ENCODE results near the gene SERTAD2. TPM values are rescaled to one million over a fixed set of nuclear protein-coding genes. Genes with fewer than 3 reads are reported as not detected.

Gene SERTAD2
- total and polyA plus RNA-seq, 5 experiments from 2014 or later = 5.5 to 34.5 (median 9.2) TPM

DNA sequence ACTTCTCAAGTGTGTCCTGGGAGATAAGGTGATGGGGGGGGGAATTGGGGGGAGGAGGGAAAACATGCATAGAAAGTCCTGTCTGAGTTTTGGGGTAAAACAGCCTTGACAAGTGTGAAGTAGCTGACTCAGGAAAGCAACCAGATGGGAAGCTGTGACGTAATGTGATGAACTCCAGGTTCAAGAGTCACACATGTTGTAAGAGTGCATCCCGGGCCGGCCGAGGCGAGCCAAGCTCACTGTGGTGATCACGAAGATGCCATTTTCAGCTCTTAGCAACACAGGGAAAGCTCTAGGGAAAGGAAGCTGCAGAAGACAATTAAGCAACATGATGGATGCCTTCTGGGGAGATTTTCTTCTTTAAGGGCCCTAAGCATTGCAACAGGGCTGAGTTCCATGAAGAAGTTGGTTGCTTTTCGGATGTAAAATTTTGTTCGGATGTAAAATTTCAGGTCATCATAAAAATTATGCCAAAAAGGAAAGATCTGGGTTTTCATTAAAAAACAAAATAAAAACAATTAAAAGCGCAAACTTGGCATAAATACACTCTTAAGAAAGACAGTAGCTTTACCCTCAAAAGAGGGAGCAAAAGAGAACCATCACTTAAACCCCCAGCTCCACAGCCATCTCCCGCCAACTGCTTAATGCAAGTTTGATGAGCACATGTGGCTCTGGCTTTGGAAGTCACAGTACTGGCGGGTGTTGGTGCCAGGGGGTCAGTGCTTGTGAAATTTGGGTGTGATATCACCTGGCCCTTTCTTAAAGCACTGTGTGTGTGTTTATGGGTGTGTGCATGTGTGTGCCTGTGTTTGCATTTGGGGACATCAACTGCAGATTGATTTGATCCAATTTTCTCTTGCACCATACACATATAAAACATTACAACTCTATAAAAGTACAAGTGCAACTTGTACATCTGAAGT lies 19.1 kb downstream of the SERTAD2 start:
- DNase-seq (no peak), ATAC-seq (no peak)
- H3K27me3 Mint-ChIP-seq = no peaks in the 10 kb centered on the region
- peaks cover 7 to 51% (median 18%) of the 10 kb centered on the region in 3 donors for H3K36me3 Mint-ChIP-seq
- H3K4me3 Mint-ChIP-seq = no peak overlapping the region
- POLR2A ChIA-PET = interaction anchor here (0.6 to 2.8 kb wide), 3 partner anchors 9 to 440 kb away, joined by 3 to 13 read pairs (median 3); no protein-coding TSS in a partner anchor
- H3K4me1 Mint-ChIP-seq = peaks cover 35 to 57% (median 51%) of the 10 kb centered on the region in 4 donors
- peak overlapping the region in 3 of 10 donors; percentile 25 to 89 (median 54) for H3K27ac Mint-ChIP-seq
- no peaks in the 10 kb centered on the region for H3K9me3 Mint-ChIP-seq

DNA sequence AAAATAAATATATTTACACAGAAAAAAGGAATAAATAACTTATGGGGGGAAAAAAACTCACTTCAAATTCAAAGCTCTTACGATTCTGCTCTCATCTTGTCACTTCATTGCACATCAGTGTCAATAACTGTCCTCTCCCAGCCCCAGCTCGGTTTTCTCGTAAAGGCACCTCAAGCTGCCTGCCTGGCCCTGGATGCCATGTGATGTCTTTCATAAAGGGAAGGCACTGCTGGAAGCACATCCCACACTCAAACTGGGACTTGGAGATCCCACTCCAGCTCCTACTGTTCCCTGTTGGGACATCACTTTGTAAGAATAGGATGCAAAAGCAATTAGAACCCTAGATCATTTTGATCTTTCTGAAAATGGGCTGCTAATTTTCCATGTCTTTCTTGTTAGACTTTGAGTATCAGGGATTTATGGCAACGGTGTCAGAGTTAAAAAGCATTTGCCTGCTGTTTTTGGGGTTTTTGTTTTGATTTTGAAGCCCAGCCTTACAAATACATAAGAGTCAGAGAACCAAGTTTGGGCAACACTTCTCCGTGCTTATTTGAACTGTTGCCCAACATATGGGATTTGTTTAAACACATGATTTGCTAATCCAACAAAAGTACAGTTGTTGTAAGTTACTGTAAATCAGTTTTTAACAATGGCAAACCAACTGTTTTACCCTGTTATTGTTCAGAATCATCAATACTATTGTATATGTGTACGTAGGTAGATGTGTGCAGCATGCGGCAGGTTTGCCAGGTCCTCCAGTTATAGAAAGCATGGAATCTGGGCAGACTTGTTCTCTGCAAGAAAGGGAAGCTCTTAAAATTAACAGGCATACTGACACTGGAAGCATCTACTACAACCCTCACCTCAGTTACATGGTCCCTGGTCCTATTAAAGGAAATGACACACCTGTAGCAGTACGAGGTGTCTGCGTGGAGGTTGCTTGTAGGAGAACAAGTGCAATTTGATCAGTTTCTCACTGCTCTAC lies 20.6 kb downstream of the SERTAD2 start:
- POLR2A ChIA-PET = interaction anchor here (0.6 to 2.8 kb wide), 5 partner anchors 9 to 223 kb away, joined by 4 to 13 read pairs (median 6); no protein-coding TSS in a partner anchor
- DNase-seq = no peak

DNA sequence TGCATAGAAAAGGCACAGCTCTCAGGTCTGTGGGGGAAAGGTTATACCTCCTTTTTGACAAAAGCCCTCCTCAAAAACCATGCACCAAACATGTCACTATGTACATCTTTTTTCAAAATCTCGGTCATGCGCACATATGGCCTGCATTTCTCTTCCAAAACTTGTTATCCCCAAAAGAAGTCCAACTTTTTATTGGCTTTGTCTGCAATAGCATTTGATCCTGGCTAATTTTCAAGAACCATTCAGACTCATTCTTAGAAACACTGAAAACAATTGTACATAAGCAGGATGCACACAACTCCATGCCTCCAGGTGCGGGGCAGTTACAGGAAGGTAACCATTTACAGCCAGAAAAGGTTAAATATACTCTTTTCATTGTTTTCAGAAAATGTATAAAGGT lies 21.9 kb downstream of the SERTAD2 start:
- H3K4me1 Mint-ChIP-seq = peaks cover 24 to 40% (median 27%) of the 10 kb centered on the region in 4 donors

More for the DNA sequence above, 20.6 kb downstream of the SERTAD2 start:
- Mint-ChIP-seq H3K27ac (peak overlapping the region in 2 of 10 donors; percentile 55 to 60), H3K36me3 (peaks cover 7 to 51% (median 18%) of the 10 kb centered on the region in 3 donors), H3K4me3 (no peak overlapping the region), H3K27me3 (no peaks in the 10 kb centered on the region), H3K9me3 (no peaks in the 10 kb centered on the region), H3K4me1 (peaks cover 34 to 54% (median 40%) of the 10 kb centered on the region in 4 donors)
- no peak for ATAC-seq

DNA sequence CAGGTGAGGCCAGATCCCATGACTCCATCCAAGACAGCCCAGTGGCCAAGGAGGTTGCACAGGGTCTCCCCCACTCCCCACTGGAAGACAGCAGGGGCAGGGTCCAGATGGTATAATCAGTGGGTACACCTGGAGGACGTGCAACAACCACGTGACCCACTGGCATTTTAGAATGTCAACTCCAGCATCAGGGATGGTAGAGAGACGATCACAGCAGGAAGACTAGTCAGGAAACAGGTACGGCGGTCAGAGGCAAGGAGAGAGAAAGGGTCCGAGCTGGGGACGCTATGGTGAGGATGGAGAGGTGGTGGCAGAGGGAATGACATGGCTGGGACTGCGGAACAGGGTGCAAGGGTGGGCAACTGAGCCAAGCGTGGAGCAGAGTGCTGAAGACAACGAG lies 23.0 kb downstream of the SERTAD2 start:
- ATAC-seq (no peak), DNase-seq (no peak)
- H3K9me3 Mint-ChIP-seq = no peaks in the 10 kb centered on the region
- H3K36me3 Mint-ChIP-seq = peaks cover 3 to 42% (median 12%) of the 10 kb centered on the region in 3 donors
- no peaks in the 10 kb centered on the region for H3K27me3 Mint-ChIP-seq
- POLR2A ChIA-PET = interaction anchor here (1.5 kb wide), 1 partner anchor 13 kb away, joined by 3 read pairs; no protein-coding TSS in a partner anchor
- H3K4me1 Mint-ChIP-seq = peaks cover 17 to 30% (median 21%) of the 10 kb centered on the region in 4 donors
- peak overlapping the region in 1 of 10 donors; percentile 9 for H3K4me3 Mint-ChIP-seq
- H3K27ac Mint-ChIP-seq = peak overlapping the region in 3 of 10 donors; percentile 49 to 88 (median 56)

More for the DNA sequence above, 21.9 kb downstream of the SERTAD2 start:
- no peaks in the 10 kb centered on the region for H3K27me3 Mint-ChIP-seq
- DNase-seq (no peak), ATAC-seq (no peak)
- H3K27ac Mint-ChIP-seq = peak overlapping the region in 3 of 10 donors; percentile 13 to 24 (median 19)
- POLR2A ChIA-PET = interaction anchor here (0.9 to 1.5 kb wide), 2 partner anchors 14 to 23 kb away, joined by 3 to 9 read pairs; no protein-coding TSS in a partner anchor
- H3K4me3 Mint-ChIP-seq = no peak overlapping the region
- H3K9me3 Mint-ChIP-seq = no peaks in the 10 kb centered on the region
- H3K36me3 Mint-ChIP-seq = peaks cover 7 to 51% (median 18%) of the 10 kb centered on the region in 3 donors

DNA sequence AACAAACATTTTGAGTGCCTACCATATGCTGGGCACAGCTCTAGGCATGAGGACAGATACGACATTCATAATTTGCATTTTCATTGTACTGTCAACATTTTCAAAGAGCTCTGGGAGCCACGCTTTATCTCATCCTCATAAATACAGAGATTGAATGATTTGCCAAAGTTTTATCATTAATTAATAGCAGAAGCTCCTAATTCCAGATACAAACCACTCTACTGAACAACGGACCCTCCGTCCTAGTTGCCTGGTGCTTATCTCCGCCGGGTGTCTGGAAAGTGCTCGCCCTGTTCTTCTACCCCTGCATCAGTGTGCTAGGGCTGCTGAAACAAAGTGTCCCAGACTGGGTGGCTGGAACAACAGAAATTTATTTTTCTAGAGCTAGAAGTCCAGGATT lies 23.8 kb downstream of the SERTAD2 start:
- no peak for DNase-seq
- H3K4me1 Mint-ChIP-seq = peaks cover 14 to 26% (median 17%) of the 10 kb centered on the region in 4 donors
- H3K36me3 Mint-ChIP-seq = peaks cover 0 to 34% (median 9%) of the 10 kb centered on the region in 3 donors
- H3K4me3 Mint-ChIP-seq = no peak overlapping the region
- H3K27me3 Mint-ChIP-seq = no peaks in the 10 kb centered on the region
- POLR2A ChIA-PET = interaction anchor here (1.9 kb wide), 1 partner anchor 13 kb away, joined by 5 read pairs; no protein-coding TSS in a partner anchor
- no peak for ATAC-seq
- peak overlapping the region in 2 of 10 donors; percentile 39 to 50 for H3K27ac Mint-ChIP-seq
- no peaks in the 10 kb centered on the region for H3K9me3 Mint-ChIP-seq

DNA sequence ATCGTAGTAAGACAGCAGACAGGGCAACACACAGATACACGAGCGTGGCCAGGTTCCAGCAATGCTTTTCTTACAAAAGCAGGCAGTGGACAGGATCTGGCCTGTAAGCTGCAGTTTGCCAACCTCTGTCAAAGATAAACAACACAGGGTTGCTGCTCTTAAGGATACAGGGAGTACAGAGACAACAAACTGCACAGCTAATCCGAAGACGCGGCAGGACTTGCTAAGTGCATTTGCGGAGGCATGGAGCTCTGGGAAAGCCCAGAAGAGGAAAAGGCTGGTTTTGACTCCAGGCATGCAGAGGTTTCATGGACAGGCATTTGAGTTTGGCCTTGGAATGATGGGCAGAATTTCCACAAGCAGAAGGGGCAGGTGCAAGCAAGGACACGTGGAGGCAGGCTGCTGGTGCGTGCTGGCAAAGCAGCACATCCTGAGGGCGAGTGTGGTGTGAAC lies 24.4 kb downstream of the SERTAD2 start:
- Mint-ChIP-seq H3K27ac (peak overlapping the region in 5 of 10 donors; percentile 24 to 74 (median 35)), H3K36me3 (peaks cover 0 to 29% (median 9%) of the 10 kb centered on the region in 3 donors)
- no peak for DNase-seq

DNA sequence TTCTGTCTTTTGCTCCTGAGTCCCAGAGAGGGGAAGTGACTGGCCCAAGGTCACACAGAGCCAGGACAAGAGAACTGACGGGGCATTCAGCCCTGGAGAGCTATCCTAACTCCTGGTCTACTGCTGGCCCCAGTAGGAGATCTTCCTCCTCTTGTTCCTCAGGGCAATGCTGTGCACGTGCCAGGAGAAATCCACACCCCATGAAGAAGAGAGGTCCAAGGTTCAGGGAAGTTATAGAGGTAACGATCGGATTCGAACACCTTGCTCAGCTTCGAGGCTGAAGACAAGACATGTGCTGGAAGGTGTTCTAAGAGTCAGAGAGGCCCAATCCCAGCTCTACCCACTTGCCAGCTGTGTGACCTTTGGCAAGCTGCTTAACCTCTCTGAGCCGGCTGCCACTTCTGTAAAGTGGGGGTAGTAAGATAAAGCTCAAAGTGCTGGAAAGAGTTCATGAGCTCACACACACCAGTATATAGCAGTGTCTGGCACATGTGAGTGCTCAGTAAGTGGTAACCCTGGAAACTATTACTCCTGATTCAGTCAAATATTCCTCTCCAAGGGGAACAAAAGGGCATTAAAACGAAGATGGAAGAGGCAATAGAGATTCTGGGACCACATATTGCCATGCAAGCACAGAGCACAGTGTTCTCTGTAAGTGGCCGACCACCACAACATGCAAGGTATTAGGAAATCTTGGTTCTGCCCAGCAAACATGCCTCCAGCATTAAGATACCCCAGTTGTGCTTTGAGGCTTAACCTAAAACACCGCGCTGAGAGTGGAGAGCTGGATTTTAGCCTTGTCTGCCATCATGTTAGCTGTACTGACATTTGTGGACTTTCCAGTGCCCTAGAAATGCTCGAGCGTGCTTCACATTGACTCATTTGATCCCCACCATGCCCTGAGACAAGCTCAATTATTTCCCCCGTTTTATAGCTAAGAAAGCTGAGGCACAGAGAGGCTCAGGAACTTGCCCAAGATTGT lies 25.6 kb downstream of the SERTAD2 start:
- Mint-ChIP-seq H3K36me3 (peaks cover 0 to 19% (median 8%) of the 10 kb centered on the region in 3 donors), H3K4me1 (peaks cover 7 to 20% (median 13%) of the 10 kb centered on the region in 4 donors), H3K27ac (peak overlapping the region in 2 of 10 donors; percentile 6 to 65), H3K9me3 (no peaks in the 10 kb centered on the region), H3K27me3 (no peaks in the 10 kb centered on the region), H3K4me3 (no peak overlapping the region)
- POLR2A ChIA-PET = interaction anchor here (1.0 to 1.9 kb wide), 3 partner anchors 12 to 30 kb away, joined by 3 to 5 read pairs (median 3); no protein-coding TSS in a partner anchor
- ATAC-seq = no peak
- DNase-seq = no peak

More for the DNA sequence above, 24.4 kb downstream of the SERTAD2 start:
- H3K9me3 Mint-ChIP-seq = no peaks in the 10 kb centered on the region
- POLR2A ChIA-PET = interaction anchor here (0.6 to 1.9 kb wide), 2 partner anchors 13 to 38 kb away, joined by 3 to 5 read pairs; no protein-coding TSS in a partner anchor
- no peaks in the 10 kb centered on the region for H3K27me3 Mint-ChIP-seq
- H3K4me1 Mint-ChIP-seq = peaks cover 13 to 26% (median 16%) of the 10 kb centered on the region in 4 donors
- H3K4me3 Mint-ChIP-seq = no peak overlapping the region
- ATAC-seq = no peak

DNA sequence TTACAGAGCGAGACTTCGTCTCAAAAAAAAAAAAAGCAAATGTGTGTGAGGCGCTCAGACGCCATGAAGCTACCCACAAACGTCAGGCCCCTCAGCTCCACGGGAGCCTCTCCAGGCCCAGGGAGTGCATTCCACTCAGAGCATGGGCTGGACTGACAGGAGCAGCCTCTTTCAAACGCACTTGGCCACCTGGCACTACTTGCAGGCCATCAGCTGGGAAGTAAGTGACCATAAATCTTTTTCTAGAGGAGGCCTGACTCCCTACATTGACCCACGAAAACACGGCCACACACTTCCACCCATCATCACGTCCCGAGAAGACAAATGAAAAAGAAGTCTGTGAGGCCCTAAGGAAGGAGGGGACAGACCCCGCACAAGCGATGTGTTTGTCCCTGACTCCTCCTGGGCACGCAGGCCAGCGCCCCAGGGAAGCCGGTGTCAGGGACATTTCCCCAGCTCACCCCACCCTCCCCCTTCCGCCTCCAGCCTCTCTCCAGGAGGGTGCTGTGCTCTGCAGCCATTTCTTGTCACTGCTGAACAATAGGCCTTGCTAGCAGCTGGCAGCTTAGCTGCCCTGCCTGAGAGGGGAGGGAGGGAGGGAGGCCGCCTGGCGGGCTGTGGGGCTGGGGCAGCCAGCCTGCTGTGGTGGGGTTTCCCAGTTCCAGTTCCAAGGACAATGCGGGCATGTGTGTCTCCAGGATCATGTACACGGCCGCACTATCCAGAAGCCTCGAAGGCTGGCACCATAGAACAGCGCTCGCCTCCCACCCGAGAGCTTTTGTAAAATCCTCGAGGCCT lies 26.6 kb downstream of the SERTAD2 start:
- POLR2A ChIA-PET = interaction anchor here (0.7 to 1.0 kb wide), 3 partner anchors 13 to 31 kb away, joined by 3 read pairs; no protein-coding TSS in a partner anchor
- Mint-ChIP-seq H3K36me3 (peaks cover 0 to 9% (median 1%) of the 10 kb centered on the region in 3 donors), H3K4me1 (peaks cover 5 to 20% (median 12%) of the 10 kb centered on the region in 4 donors), H3K4me3 (no peak overlapping the region), H3K27me3 (no peaks in the 10 kb centered on the region), H3K27ac (peak overlapping the region in 3 of 10 donors; percentile 9 to 72 (median 12)), H3K9me3 (no peaks in the 10 kb centered on the region)
- ATAC-seq (no peak), DNase-seq (no peak)

DNA sequence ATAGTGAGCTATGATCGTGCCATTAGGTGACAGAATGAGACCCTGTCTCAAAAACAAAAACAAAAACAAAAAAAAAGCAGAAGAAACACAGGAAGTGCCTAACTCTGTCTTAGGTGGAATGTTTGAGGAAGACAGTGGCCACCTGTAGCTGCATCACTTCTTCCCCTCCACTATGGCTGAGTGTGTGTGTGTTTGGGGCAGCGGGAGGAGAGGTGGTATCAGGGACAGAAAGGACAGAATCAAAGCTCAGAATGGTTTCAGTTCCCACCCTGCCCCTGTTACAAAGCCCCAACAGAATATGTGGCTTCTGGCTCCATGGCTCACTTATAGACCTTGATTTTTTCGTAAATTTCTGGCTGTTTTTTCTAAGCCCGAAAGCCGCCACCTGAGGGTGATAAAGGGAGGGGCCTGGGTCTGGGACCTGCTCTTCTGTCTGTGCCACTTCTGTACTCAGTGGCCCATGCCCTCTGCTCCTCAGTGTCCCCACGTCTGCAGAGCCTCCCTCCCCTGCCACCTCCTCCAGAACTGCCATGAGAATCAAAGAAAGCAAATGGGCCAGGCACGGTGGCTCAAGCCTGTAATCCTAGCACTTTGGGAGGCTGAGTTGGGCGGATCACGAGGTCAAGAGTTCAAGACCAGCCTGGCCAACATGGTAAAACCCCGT lies 27.4 kb downstream of the SERTAD2 start:
- no peak overlapping the region for H3K4me3 Mint-ChIP-seq
- DNase-seq (no peak), ATAC-seq (no peak)
- peak overlapping the region in 4 of 10 donors; percentile 29 to 79 (median 32) for H3K27ac Mint-ChIP-seq
- peaks cover 0 to 9% (median 1%) of the 10 kb centered on the region in 3 donors for H3K36me3 Mint-ChIP-seq
- POLR2A ChIA-PET = interaction anchor here (0.7 to 0.8 kb wide), 2 partner anchors 14 to 17 kb away, joined by 3 read pairs; no protein-coding TSS in a partner anchor
- no peaks in the 10 kb centered on the region for H3K9me3 Mint-ChIP-seq
- no peaks in the 10 kb centered on the region for H3K27me3 Mint-ChIP-seq
- peaks cover 5 to 20% (median 12%) of the 10 kb centered on the region in 4 donors for H3K4me1 Mint-ChIP-seq
